IMR-90 (cell line): Measurements from ENCODE around the gene ATP6V1F.

Experiments used
- BHLHE40 ChIP-seq: fragments of 150-350 bp; IDR thresholded peaks from 2 replicates; pipeline ENCODE4 v1.6.1; 2016; ENCODE audit warnings: mild to moderate bottlenecking, low read depth, low read length
- CTCF ChIP-seq: conservative IDR thresholded peaks from 2 replicates; pipeline ENCODE4 v1.5.1; 2012; ENCODE audit warnings: mild to moderate bottlenecking, low read depth, low read length, improper control_type of control experiment
- MAFK ChIP-seq: IDR thresholded peaks from 2 replicates; pipeline ENCODE4 v1.6.1; 2012; ENCODE audit warnings: low read depth, low read length, improper control_type of control experiment
- MXI1 ChIP-seq: IDR thresholded peaks from 2 replicates; pipeline ENCODE4 v1.6.1; 2012; ENCODE audit warnings: low read depth, mild to moderate bottlenecking, low read length, moderate library complexity, borderline replicate concordance
- NFE2L2 ChIP-seq: fragments of 150-350 bp; IDR thresholded peaks from 2 replicates; pipeline ENCODE4 v1.6.1; 2016; ENCODE audit warnings: low read depth, mild to moderate bottlenecking, low read length
- POLR2A ChIP-seq: IDR thresholded peaks from 2 replicates; pipeline ENCODE4 v1.6.1; 2012; ENCODE audit warnings: mild to moderate bottlenecking, low read depth, low read length
- RFX5 ChIP-seq: IDR thresholded peaks from 2 replicates; pipeline ENCODE4 v1.8.0; 2012; ENCODE audit warnings: low read depth, mild to moderate bottlenecking, low read length, moderate library complexity

- TF ChIP-seq CTCF, result no peak
- no peak for TF ChIP-seq RFX5
- TF ChIP-seq BHLHE40, result no peak
- no peak for TF ChIP-seq NFE2L2
- no peak for TF ChIP-seq POLR2A
- TF ChIP-seq MAFK, result no peak
- TF ChIP-seq MXI1, result no peak
Observed at GRCh38 chr7:128902761-128903585, 40.3 kb downstream of the ATP6V1F start.
